CD4-positive, alpha-beta T cell treated with Interleukin-4 for 4 hours (primary cell): ENCODE measurements around the gene HNF1A.

Source experiments
- DNase-seq: peaks from one replicate; pipeline ENCODE4 v3.0.0-alpha.2; 2020

The HNF1A gene

DNA sequence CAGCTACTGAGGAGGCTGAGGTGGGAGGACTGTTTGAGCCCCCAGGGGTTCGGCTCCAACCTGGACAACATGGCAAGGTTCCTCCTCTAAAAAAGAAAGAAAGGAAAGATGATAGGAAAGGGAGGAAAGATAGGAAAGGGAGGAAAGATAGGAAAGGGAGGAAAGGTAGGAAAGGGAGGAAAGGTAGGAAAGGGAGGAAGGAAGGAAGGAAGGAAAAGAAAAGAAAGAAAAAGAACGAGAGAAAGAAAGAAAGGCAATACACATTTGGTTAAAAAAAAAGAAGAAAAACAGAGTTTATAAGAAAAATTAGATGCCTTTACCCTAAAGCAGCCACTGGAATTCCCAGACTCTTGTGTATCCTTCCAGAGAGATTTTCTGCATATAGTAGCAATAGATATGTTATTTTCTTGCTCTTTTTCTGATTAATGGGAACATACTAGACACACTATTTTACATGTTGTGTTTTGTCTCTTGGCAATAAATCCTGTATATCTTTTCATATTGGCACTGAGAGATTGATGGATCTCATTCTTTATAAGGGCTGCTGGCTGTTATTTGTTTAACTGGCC is 12.2 kb downstream of the HNF1A start:
- no peak for DNase-seq

DNA sequence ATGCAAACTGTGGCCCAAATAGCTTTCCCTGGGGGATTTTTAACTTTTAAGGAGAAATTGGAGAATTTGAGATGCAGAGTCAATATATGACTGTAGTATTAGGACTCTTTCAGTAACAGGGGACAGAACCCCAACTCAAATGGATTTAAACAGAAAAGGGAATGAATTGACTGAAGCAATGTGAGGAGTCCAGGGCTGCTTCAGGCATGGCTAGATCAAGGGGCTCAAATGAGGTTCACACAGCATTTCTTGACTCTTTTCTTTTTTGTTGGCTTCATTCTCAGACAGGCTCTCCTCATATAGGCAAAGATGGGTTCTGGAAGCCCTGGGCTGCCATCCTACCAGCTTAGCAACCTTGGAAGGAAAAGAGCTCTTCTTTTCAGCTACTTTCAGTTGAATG is 13.6 kb downstream of the HNF1A start:
- no peak for DNase-seq

DNA sequence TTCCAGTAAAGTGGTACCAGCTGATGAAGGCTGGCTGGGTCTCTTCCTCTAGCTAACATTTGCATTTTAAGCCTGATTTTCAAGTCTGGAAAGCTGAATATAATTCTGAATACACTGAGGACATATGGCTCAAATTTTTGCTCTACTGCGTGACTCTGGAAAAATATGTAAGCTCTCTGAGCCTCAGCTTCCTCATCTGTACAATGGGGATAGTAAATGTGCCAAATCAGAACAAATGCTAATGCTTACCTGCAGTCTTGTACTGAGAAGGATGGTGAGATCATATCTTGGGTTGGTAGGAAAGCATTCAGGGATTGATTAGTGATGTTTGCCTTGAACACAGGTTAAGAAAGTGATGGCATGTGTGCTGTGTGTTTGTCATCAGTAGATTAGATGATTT is 14.6 kb downstream of the HNF1A start:
- no peak for DNase-seq

DNA sequence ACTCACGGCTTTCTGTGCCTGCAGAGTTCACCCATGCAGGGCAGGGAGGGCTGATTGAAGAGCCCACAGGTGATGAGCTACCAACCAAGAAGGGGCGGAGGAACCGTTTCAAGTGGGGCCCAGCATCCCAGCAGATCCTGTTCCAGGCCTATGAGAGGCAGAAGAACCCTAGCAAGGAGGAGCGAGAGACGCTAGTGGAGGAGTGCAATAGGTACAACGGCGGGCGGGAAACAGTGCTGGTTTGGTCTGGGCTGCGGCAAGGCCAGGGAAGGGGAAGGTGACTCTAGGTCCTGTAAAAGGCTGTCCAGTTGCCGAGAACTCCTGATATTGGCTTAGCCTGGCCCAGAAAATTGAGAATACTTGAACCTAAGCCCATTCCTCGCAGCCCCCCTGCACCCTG is 15.2 kb downstream of the HNF1A start:
- no peak for DNase-seq

DNA sequence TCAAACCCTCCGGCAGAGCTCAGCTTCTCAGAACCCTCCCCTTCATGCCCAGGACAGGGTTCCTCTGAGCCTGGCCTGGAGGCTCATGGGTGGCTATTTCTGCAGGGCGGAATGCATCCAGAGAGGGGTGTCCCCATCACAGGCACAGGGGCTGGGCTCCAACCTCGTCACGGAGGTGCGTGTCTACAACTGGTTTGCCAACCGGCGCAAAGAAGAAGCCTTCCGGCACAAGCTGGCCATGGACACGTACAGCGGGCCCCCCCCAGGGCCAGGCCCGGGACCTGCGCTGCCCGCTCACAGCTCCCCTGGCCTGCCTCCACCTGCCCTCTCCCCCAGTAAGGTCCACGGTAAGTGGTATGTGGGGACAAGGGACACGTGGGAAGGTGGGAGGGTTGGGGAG is 15.7 kb downstream of the HNF1A start:
- no peak for DNase-seq

DNA sequence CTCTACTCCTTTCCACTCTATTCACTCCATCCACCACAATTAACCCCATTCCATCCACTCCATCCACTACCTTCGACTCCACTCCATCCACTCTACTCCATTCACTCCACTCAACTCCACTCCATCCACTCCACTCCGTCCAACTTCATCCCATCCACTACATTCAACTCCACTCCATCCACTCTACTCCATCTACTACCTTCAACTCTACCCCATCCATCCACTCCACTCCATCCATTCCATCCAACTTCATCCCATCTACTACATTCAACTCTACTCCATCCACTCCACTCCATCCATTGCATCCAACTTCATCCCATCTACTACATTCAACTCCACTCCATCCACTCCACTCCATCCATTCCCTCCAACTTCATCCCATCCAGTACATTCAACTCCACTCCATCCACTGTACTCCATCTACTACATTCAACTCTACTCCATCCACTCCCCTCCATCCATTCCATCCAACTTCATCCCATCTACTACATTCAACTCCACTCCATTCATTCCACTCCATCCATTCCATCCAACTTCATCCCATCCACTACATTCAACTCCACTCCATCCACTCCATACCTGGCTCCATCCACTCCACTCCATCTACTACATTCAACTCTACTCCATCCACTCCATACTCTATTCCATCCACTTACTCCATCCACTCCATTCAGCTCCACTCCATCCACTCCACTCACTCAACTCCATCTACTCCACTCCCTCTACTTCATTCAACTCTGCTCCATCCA is 16.4 kb downstream of the HNF1A start:
- no peak for DNase-seq

DNA sequence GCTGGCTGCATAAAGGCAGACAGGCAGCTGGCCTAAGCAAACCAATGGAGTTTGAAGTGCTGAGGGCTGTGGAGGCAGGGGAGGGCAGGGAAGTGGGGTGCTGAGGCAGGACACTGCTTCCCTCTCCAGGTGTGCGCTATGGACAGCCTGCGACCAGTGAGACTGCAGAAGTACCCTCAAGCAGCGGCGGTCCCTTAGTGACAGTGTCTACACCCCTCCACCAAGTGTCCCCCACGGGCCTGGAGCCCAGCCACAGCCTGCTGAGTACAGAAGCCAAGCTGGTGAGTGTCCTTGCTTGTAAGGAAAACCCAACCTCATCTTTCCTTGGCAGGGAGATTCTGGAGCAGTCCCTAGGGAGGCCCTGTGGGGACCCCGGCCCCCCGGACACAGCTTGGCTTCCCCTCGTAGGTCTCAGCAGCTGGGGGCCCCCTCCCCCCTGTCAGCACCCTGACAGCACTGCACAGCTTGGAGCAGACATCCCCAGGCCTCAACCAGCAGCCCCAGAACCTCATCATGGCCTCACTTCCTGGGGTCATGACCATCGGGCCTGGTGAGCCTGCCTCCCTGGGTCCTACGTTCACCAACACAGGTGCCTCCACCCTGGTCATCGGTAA is 17.9 kb downstream of the HNF1A start:
- no peak for DNase-seq

DNA sequence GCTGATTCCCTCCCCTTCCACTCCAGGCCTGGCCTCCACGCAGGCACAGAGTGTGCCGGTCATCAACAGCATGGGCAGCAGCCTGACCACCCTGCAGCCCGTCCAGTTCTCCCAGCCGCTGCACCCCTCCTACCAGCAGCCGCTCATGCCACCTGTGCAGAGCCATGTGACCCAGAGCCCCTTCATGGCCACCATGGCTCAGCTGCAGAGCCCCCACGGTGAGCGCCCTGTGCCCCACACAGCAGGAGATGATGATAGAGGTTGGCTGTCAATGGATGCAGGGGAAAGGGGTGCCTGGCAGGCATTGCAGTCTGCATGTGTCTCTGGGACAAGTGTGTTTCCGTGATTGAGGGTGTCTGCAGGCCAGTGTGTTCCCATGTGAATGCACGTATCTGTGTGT is 19.1 kb downstream of the HNF1A start:
- no peak for DNase-seq

DNA sequence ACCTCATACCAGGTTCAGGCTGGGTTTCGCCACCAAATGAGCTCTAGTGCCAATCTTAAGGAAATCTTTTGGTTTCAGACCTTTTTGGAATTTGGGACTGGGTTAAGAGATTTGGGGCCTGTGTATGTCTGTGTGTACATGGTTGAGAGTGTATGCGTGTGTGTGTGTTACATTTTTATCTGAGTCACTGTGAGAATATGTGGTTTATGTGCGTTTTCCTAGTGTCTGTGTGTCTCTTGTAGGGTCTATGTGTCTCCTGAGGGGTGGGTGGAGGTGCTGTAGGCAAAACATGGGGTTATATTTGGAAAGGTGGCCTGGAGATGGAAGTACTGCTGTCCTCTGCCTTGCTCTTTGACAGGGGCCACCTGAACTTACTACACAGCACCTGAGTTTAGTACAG is 20.1 kb downstream of the HNF1A start:
- DNase-seq, result no peak

DNA sequence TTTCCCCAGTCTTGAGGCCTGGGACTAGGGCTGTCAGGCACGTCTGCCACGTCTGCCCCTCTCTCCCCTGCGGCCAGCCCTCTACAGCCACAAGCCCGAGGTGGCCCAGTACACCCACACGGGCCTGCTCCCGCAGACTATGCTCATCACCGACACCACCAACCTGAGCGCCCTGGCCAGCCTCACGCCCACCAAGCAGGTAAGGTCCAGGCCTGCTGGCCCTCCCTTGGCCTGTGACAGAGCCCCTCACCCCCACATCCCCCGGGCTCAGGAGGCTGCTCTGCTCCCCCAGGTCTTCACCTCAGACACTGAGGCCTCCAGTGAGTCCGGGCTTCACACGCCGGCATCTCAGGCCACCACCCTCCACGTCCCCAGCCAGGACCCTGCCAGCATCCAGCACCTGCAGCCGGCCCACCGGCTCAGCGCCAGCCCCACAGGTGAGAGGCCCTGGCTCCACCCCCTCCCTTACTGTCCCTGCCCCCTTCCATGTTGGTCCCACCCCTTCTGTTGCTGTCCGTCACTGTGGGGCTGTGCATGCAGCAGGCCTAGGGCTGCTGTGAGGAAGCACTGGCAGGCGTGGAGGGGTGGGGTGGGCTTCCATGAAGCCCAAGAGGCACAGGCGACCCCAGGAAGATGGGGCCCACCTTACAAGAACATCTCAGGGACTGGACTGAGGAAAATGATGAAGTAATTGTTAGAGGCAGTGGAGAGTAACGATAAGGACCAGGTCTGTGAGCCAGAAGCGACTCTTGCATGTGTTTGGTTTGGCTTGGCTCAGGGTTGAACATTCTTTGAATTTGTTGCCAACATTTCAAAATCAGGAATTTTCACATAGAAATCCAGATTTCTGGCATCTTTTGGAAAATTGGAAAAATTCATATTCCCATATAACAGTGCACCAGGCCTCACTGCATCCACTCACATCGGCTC is 21.1 kb downstream of the HNF1A start:
- DNase-seq, result no peak

DNA sequence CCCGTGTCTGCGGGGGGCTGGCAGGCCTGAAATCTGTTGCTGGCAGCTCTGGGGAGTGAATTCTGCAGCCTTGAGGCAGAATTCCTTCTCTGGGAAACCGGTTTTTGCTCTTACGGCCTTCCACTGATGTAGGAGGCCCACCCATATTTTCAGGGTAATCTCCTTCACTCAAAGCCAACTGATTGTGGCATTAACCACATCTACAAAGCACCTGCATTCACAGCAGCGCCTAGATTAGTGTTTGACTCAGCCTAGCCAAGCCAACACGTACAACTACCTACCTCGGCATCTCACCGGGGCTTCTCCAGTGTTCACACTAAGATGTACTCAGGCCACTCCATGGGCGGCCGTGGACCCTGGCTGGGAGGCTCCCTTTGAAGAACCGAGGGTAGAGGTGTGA is 22.2 kb downstream of the HNF1A start:
- DNase-seq, result no peak

DNA sequence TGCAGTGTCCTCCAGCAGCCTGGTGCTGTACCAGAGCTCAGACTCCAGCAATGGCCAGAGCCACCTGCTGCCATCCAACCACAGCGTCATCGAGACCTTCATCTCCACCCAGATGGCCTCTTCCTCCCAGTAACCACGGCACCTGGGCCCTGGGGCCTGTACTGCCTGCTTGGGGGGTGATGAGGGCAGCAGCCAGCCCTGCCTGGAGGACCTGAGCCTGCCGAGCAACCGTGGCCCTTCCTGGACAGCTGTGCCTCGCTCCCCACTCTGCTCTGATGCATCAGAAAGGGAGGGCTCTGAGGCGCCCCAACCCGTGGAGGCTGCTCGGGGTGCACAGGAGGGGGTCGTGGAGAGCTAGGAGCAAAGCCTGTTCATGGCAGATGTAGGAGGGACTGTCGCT is 22.7 kb downstream of the HNF1A start:
- no peak for DNase-seq

DNA sequence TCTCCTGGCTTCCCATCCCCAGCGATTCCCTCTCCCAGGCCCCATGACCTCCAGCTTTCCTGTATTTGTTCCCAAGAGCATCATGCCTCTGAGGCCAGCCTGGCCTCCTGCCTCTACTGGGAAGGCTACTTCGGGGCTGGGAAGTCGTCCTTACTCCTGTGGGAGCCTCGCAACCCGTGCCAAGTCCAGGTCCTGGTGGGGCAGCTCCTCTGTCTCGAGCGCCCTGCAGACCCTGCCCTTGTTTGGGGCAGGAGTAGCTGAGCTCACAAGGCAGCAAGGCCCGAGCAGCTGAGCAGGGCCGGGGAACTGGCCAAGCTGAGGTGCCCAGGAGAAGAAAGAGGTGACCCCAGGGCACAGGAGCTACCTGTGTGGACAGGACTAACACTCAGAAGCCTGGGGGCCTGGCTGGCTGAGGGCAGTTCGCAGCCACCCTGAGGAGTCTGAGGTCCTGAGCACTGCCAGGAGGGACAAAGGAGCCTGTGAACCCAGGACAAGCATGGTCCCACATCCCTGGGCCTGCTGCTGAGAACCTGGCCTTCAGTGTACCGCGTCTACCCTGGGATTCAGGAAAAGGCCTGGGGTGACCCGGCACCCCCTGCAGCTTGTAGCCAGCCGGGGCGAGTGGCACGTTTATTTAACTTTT is 23.6 kb downstream of the HNF1A start:
- no peak for DNase-seq

DNA sequence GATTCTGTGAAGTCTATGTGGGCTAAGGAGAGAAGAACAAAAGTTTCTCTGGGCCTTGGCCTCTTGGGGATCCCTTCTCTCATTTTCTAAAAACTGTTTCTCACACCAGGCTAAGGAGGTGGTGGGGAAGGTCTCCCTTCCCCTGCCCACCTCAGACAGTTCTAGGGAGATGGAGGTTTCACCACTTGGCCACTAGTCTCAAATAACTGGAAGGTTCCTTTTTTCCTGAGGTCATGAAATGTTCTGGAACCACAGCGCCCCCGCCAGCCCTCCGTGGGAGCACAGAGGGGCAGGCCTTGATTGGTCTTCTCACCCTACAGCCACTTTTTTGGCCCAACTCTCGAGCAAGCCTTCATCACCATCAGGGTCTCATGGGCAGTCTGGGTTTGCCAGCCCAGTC is 25.3 kb downstream of the HNF1A start:
- no peak for DNase-seq

DNA sequence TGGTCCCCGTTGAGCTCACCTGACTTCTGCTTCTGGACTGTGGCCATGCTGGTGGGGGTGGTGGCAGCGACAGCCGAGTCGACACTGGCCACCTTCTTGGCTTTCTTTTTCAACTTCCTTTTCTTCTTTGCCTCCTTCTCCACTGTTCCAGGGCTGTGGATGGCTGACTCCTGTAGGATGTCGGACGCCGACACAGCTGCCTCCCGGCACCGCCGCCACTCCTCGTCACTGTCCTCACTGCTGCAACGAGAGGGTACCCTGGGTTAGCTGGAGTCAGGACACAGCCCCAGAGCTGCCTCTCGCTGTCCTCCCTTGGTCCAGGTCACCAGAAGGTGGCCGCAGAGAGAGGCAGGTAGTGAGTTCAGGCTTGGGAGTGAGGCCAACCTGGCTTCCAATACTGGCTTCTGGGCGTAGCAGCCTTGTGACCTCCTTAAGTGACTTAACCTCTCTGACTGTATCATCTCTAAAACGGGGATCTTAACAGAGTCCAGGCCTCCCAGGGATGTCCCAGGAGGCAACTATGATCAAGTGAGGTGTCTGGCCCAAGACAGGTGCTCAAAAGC is 26.0 kb downstream of the HNF1A start:
- DNase-seq, result no peak

DNA sequence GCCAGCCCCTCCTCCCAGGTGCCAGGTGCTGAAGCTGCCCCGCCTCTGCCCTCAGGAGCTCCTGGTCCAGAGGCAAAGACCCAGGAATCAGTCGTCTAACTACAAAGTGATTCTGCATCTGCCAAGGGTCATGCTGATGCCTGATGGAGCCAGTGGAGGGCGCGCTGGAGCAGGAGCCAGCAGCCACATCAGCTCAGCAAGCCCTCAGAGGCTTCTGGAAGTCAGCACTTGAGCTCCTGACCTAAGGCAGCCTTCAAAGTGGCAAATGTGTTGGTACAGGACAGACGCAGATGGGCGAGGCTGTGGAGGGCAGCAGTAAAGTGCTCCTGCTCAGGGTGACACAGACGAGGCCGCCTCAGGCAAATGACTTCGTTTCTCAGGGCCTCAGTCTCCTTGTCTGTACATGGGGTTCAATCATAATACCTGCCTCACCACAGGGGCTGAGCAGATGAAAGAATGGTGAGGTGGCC is 27.0 kb downstream of the HNF1A start:
- peak; percentile 50 for DNase-seq

DNA sequence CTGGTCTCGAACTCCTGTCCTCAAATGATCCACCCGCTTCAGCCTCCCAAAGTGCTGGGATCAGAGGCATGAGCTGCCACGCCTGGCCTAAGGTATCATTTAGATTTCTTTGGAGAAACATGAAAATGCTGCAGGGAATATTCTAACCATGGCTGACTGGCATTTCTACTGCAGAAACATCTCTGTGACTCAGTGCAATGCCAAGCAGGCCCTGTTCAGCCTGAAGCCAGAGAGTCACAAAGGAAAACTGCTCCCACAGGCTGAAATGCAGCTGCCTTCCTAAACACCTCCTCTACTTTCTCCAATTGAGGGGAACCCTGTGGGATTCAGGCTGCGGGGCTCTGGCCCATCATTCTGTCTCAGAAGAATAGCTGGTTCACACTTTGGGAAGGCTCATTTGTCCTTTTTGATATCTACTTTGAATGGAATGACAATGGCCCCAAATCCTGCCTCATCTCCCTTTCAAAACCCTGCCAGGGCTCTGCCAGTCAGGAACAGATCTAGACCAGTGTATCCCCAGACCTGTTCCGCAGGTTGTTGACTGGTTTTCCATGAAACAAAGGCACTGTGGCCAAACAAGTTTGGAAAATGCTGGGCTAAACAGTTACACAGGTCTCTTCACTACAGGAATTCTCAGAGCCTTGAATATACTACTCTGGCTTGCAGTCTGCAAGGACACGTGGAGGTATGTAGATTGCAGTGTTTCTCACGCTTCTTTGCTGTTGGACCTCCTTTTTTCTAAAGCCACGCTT is 30.2 kb downstream of the HNF1A start:
- no peak for DNase-seq

DNA sequence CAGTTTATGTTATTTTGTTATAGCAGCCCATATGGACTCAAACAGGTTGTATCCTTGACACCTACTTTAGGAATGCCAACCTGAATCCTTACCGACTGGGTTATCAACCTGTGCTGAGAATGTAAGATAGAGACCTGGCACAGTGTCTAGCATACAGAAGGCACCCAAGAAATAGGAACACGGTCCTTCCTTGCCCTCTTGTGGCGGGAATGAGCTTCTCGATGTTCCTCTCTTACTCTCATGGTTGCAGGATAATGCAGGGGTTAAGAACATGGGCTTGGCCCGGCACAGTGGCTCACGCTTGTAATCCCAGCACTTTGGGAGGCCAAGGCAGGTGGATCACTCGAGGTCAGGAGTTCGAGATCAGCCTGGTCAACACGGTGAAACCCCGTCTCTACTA is 31.4 kb downstream of the HNF1A start:
- DNase-seq, result no peak

DNA sequence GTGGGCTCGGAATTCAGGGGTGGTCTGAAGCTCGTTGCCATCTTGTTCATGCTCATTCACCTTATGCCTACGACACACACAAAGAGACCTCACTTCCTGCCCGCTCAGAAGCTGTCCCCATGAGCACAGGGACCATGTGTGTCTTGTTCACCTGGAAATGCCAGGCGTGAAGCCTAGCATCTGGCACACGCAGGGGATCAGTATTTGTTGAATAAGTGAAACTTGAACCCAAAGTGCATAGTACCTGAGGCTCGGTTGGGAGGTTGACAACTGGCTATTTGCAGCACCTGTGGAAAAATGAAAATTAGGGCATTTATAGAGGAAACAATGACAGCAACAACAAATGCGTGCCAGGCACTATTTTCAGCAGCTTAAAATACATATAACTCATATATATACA is 32.5 kb downstream of the HNF1A start:
- DNase-seq, result no peak

DNA sequence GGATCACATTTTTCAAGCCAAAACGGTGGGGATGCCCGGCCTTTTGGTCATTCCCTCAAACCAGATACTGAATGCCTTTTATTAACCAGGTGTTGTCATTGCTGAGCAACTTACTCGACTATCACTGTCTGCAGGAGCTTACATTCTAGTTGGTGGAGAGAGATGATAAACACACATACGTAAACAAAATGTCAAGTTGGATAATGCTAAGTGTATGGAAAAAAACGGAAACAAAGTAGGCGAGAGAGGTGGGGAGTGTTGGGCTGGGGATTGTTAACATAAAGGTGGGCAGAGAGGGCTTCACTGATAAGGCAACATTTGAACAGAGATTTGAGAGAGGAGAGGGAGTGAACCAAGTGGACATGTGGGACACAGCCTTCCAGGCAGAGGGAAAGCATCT is 33.5 kb downstream of the HNF1A start:
- no peak for DNase-seq

DNA sequence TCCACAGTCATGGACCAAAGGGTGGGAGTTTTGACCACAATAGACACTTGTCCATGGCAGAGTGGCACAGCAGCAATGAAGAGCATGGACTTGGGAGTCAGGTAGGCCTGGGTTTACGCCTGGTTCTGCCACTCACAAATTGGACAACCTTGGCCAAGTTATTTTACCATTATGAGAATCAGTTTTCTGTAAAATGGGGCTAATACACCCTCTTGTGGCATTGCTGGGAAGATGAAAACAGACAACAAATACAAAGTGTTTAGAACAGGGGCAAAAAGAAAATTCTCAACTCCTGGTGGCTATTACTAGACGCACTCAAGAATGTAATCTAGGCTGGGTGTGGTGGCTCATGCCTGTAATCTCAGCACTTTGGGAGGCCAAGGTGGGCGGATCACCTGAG is 35.4 kb downstream of the HNF1A start:
- DNase-seq, result no peak
